ENCODE data around the gene OPCML.

Gene OPCML

DNA sequence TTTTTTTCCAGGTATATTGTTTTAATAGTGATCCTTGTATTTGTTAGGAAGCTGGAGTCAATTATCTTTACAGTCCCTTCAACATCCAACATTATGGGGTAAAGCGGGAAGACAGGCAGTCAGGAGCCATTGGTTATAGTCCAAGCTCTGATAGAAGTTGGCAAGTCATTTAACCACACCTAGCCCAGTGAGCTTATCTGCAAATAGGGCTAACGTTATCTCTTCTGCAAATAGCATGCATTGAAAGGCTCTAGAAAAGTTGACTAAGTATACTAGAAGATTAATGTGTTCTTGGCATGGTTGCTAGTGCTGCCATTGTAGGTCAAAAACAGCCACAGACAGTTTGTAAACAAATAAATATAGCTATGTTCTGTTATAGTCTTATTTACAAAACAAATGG is 520.7 kb downstream of the OPCML start:
- DNase-seq: no peak
- H3K27ac ChIP-seq: no peak overlapping the region
- no peaks in the 10 kb centered on the region for H3K27me3 ChIP-seq (ENCODE audit: insufficient read depth, low read depth, severe bottlenecking)
- no peaks in the 10 kb centered on the region for H3K9me3 ChIP-seq (ENCODE audit: severe bottlenecking)
- H3K4me3 ChIP-seq (ENCODE audit: low read depth, low read length): no peak overlapping the region
- TF ChIP-seq, protein P1, sequence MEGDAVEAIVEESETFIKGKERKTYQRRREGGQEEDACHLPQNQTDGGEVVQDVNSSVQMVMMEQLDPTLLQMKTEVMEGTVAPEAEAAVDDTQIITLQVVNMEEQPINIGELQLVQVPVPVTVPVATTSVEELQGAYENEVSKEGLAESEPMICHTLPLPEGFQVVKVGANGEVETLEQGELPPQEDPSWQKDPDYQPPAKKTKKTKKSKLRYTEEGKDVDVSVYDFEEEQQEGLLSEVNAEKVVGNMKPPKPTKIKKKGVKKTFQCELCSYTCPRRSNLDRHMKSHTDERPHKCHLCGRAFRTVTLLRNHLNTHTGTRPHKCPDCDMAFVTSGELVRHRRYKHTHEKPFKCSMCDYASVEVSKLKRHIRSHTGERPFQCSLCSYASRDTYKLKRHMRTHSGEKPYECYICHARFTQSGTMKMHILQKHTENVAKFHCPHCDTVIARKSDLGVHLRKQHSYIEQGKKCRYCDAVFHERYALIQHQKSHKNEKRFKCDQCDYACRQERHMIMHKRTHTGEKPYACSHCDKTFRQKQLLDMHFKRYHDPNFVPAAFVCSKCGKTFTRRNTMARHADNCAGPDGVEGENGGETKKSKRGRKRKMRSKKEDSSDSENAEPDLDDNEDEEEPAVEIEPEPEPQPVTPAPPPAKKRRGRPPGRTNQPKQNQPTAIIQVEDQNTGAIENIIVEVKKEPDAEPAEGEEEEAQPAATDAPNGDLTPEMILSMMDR (IDR thresholded peaks at IDR 0.05; ENCODE audit: low read depth, low read length): no peak
- H3K36me3 ChIP-seq: no peaks in the 10 kb centered on the region

- no peak for DNase-seq
- TF ChIP-seq, protein P1 (IDR thresholded peaks at IDR 0.05; ENCODE audit: low read depth, low read length): no peak
Observed at GRCh38 chr11:133007027-133007584, 525.2 kb downstream of the OPCML start.

GRCh38 chr11:133004369-133004768 is 527.9 kb downstream of the OPCML start:
- no peaks in the 10 kb centered on the region for H3K36me3 ChIP-seq
- H3K9me3 ChIP-seq (ENCODE audit: severe bottlenecking): no peaks in the 10 kb centered on the region
- no peak overlapping the region for H3K27ac ChIP-seq
- TF ChIP-seq, protein P1 (IDR thresholded peaks at IDR 0.05; ENCODE audit: low read depth, low read length): no peak
- H3K27me3 ChIP-seq (ENCODE audit: insufficient read depth, low read depth, severe bottlenecking): no peaks in the 10 kb centered on the region
- no peak for DNase-seq
- no peak overlapping the region for H3K4me3 ChIP-seq (ENCODE audit: low read depth, low read length)

More at GRCh38 chr11:133007027-133007584, 525.2 kb downstream of the OPCML start:
- no peak overlapping the region for H3K4me3 ChIP-seq (ENCODE audit: low read depth, low read length)
- no peak overlapping the region for H3K27ac ChIP-seq
- H3K27me3 ChIP-seq (ENCODE audit: insufficient read depth, low read depth, severe bottlenecking): no peaks in the 10 kb centered on the region
- H3K36me3 ChIP-seq: no peaks in the 10 kb centered on the region
- H3K9me3 ChIP-seq (ENCODE audit: severe bottlenecking): no peaks in the 10 kb centered on the region

GRCh38 chr11:132999516-132999915 is 532.8 kb downstream of the OPCML start:
- no peak for DNase-seq
- Histone ChIP-seq H3K36me3 (no peaks in the 10 kb centered on the region), H3K4me3 (ENCODE audit: low read depth, low read length) (no peak overlapping the region), H3K27ac (no peak overlapping the region), H3K9me3 (ENCODE audit: severe bottlenecking) (no peaks in the 10 kb centered on the region), H3K27me3 (ENCODE audit: insufficient read depth, low read depth, severe bottlenecking) (no peaks in the 10 kb centered on the region)
- TF ChIP-seq, protein P1 (IDR thresholded peaks at IDR 0.05; ENCODE audit: low read depth, low read length): no peak

DNA sequence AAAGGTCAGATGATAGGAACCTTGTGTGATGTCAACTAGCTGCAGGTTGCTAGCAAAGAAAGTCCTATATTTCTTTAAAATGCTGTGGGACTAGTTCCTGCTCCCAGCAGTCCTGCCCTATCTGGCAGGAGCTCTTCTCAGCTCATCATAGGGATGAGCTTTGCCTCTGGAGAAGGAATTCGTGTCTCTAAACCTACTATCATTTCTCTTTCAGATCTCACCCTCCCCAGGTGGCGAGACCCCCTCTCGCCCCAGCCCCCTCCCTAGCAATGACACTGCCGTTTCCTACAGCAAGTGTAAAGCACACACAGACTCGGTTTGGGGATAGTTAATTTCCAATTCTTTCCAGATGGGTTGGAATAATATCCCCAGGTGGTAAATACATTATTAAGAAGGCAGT is 533.3 kb downstream of the OPCML start:
- TF ChIP-seq, protein P1 (IDR thresholded peaks at IDR 0.05; ENCODE audit: low read depth, low read length): no peak

GRCh38 chr11:132997396-132997795 is 534.9 kb downstream of the OPCML start:
- Histone ChIP-seq H3K36me3 (no peaks in the 10 kb centered on the region), H3K4me3 (ENCODE audit: low read depth, low read length) (no peak overlapping the region), H3K9me3 (ENCODE audit: severe bottlenecking) (no peaks in the 10 kb centered on the region), H3K27ac (no peak overlapping the region), H3K27me3 (ENCODE audit: insufficient read depth, low read depth, severe bottlenecking) (no peaks in the 10 kb centered on the region)
- DNase-seq: no peak
- TF ChIP-seq, protein P1 (IDR thresholded peaks at IDR 0.05; ENCODE audit: low read depth, low read length): no peak

More for the DNA sequence above, 533.3 kb downstream of the OPCML start:
- Histone ChIP-seq H3K9me3 (ENCODE audit: severe bottlenecking) (no peaks in the 10 kb centered on the region), H3K4me3 (ENCODE audit: low read depth, low read length) (no peak overlapping the region), H3K27ac (no peak overlapping the region), H3K36me3 (no peaks in the 10 kb centered on the region), H3K27me3 (ENCODE audit: insufficient read depth, low read depth, severe bottlenecking) (no peaks in the 10 kb centered on the region)
- DNase-seq: no peak

Measured in WERI-Rb-1 (cell line).